GM23338 (cell line): ENCODE results near the gene CRYL1. TPM values are rescaled to one million over a fixed set of nuclear protein-coding genes. Genes with fewer than 3 reads are reported as not detected.

Experiments used
- ATAC-seq: fragments of 200-7000 bp; cut with Tn5 transposase; 3 replicates; pipeline ENCODE4 v1.9.1; 2020
- DNase-seq: peaks from one replicate; pipeline ENCODE4 v3.0.0-alpha.2; 2015; ENCODE audit warnings: low spot score
- H2AFZ ChIP-seq: fragments of 200-600 bp; sonication (generic); 2 replicates; pipeline ENCODE4 v1.8.0; 2016; ENCODE audit warnings: antibody characterized with exemption, mild to moderate bottlenecking, moderate library complexity
- H3F3A ChIP-seq: fragments of 200-600 bp; sonication (generic); replicated peaks from 2 replicates; pipeline ENCODE4 v1.8.0; 2017; ENCODE audit warnings: antibody characterized with exemption, mixed run types, low read depth
- H3K27ac ChIP-seq: fragments of 200-600 bp; sonication (generic); 2 replicates; pipeline ENCODE4 v1.6.1; 2016; ENCODE audit warnings: low read depth
- H3K27me3 ChIP-seq: fragments of 200-600 bp; sonication (generic); 2 replicates; pipeline ENCODE4 v1.8.0; 2016; ENCODE audit warnings: mild to moderate bottlenecking, mixed run types, moderate library complexity; ENCODE audit not compliant: insufficient read depth
- H3K36me3 ChIP-seq: fragments of 200-600 bp; sonication (generic); 2 replicates; pipeline ENCODE4 v1.8.0; 2016; ENCODE audit warnings: mild to moderate bottlenecking; ENCODE audit not compliant: insufficient read depth
- H3K4me1 ChIP-seq: fragments of 200-600 bp; sonication (generic); 2 replicates; pipeline ENCODE4 v1.8.0; 2016; ENCODE audit warnings: mild to moderate bottlenecking, moderate library complexity; ENCODE audit not compliant: insufficient read depth
- H3K4me2 ChIP-seq: fragments of 200-600 bp; sonication (generic); 2 replicates; pipeline ENCODE4 v1.7.1; 2017; ENCODE audit warnings: mixed run types
- H3K4me3 ChIP-seq: fragments of 200-600 bp; sonication (generic); 2 replicates; pipeline ENCODE4 v1.6.1; 2016; ENCODE audit warnings: mixed run types
- H3K79me2 ChIP-seq: fragments of 200-600 bp; sonication (generic); replicated peaks from 2 replicates; pipeline ENCODE4 v1.8.0; 2017; ENCODE audit warnings: mild to moderate bottlenecking; ENCODE audit not compliant: insufficient read depth
- H3K9me2 ChIP-seq: fragments of 200-600 bp; sonication (generic); 2 replicates; pipeline ENCODE4 v1.8.0; 2017; ENCODE audit not compliant: insufficient read depth
- H4K20me1 ChIP-seq: fragments of 200-600 bp; sonication (generic); replicated peaks from 2 replicates; pipeline ENCODE4 v1.8.0; 2017; ENCODE audit warnings: mild to moderate bottlenecking; ENCODE audit not compliant: insufficient read depth
- H3K27ac Mint-ChIP-seq: 2 replicates; pipeline ENCODE4 v1.8.0; 2020; ENCODE audit warnings: inconsistent platforms, mild to moderate bottlenecking, moderate library complexity, mixed read lengths
- H3K27me3 Mint-ChIP-seq: 3 replicates; pipeline ENCODE4 v1.8.0; 2022; ENCODE audit warnings: low read depth, mild to moderate bottlenecking, moderate library complexity, mixed read lengths, inconsistent platforms; ENCODE audit not compliant: insufficient read depth, poor library complexity
- H3K36me3 Mint-ChIP-seq: 3 replicates; pipeline ENCODE4 v1.8.0; 2021; ENCODE audit warnings: low read depth, mild to moderate bottlenecking, inconsistent platforms, moderate library complexity, mixed read lengths
- H3K4me1 Mint-ChIP-seq: 3 replicates; pipeline ENCODE4 v1.8.0; 2020; ENCODE audit warnings: mild to moderate bottlenecking, inconsistent platforms, mixed read lengths
- H3K4me3 Mint-ChIP-seq: 3 replicates; pipeline ENCODE4 v1.8.0; 2021; ENCODE audit warnings: moderate library complexity, mild to moderate bottlenecking, inconsistent platforms, mixed read lengths
- H3K9me3 Mint-ChIP-seq: 3 replicates; pipeline ENCODE4 v1.8.0; 2020; ENCODE audit warnings: moderate library complexity, mild to moderate bottlenecking, inconsistent platforms, mixed read lengths
- CREB1 ChIP-seq: fragments of 250-450 bp; sonication (Bioruptor Pico); IDR thresholded peaks from 2 replicates; pipeline ENCODE4 v1.5.0; 2020; ENCODE audit warnings: low read depth, mild to moderate bottlenecking, moderate library complexity
- EZH2phosphoT487 ChIP-seq: fragments of 200-600 bp; sonication (generic); IDR thresholded peaks from one replicate; pipeline ENCODE4 v1.8.1; 2018; ENCODE audit warnings: antibody characterized with exemption; ENCODE audit not compliant: unreplicated experiment
- JUNB ChIP-seq: IDR thresholded peaks from one replicate; pipeline ENCODE4 v1.6.1; 2016; ENCODE audit warnings: antibody characterized with exemption; ENCODE audit not compliant: unreplicated experiment
- POLR2AphosphoS5 ChIP-seq: IDR thresholded peaks from 2 replicates; pipeline ENCODE4 v1.6.1; 2016; ENCODE audit warnings: antibody characterized with exemption, low read depth
- STAT1 ChIP-seq: IDR thresholded peaks from one replicate; pipeline ENCODE4 v1.6.1; 2016; ENCODE audit warnings: antibody characterized with exemption; ENCODE audit not compliant: unreplicated experiment
- ZNF114 ChIP-seq: fragments of 250-450 bp; sonication (Bioruptor Pico); IDR thresholded peaks from 2 replicates; pipeline ENCODE4 v1.5.0; 2020; ENCODE audit warnings: mild to moderate bottlenecking, moderate library complexity
- ZNF331 ChIP-seq: fragments of 250-450 bp; sonication (Bioruptor Pico); IDR thresholded peaks from 2 replicates; pipeline ENCODE4 v1.5.0; 2020; ENCODE audit warnings: low read depth, mild to moderate bottlenecking, moderate library complexity
- polyA plus RNA-seq: library from polyadenylated mRNA; unstranded; fragments of >200 nt; fragmentation: Nextera tagmentation; extraction: Ambion mirVana; gene quantifications from 2 replicates; pipeline ENCODE4 v1.2.1, GENCODE V29; 2016
- total RNA-seq: library from RNA; depleted of rRNA; stranded (reverse); fragments of >200 nt; shearing (Covaris generic); gene quantifications from 2 replicates; pipeline ENCODE4 v1.2.3, GENCODE V29; 2014
- TF ChIP-seq, protein P1 (sequence below): fragments of 250-450 bp; sonication (Bioruptor Pico); IDR thresholded peaks from 2 replicates; pipeline ENCODE4 v1.5.0; 2020; ENCODE audit warnings: mild to moderate bottlenecking, moderate library complexity
- TF ChIP-seq, protein P2 (sequence below): IDR thresholded peaks from one replicate; pipeline ENCODE4 v1.6.1; 2018; ENCODE audit warnings: antibody characterized with exemption; ENCODE audit not compliant: unreplicated experiment

Gene CRYL1
- total and polyA plus RNA-seq, 2 experiments from 2014 or later, result 2.2 to 2.6 TPM

DNA sequence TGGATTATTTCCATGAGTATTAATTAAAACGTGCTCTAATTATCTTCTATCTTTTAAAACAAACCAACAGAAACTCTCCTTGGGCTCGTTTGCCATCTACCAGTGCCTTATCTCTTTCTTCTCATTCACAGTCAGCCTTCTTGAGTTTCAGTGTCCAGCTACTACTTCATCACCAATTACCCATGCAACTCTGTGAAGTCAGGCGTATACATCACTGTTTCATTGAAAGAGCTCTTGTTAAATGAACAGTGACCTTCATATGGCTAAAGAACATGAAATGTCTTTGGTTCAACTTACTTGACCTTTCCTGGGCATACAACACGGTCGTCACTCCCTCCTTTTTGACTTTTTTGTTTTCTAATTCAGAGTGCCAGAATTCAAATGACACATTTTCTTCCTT is 36.1 kb upstream of the CRYL1 start:
- H3K36me3 ChIP-seq, result no peaks in the 10 kb centered on the region; the same call in 1 of the 2 replicates
- H3K9me3 Mint-ChIP-seq, result peaks cover 31% of the 10 kb centered on the region
- H3K79me2 ChIP-seq, result no peaks in the 10 kb centered on the region
- H3K4me2 ChIP-seq, result no peak overlapping the region
- no peak overlapping the region for H3K27ac ChIP-seq
- peaks cover 5% of the 10 kb centered on the region for H3K27me3 Mint-ChIP-seq
- TF ChIP-seq STAT1 (no peak), ZNF331 (CRISPR knock-in tag) (no peak), EZH2phosphoT487 (no peak), ZNF114 (CRISPR knock-in tag) (no peak), CREB1 (no peak), POLR2AphosphoS5 (no peak), JUNB (no peak)
- TF ChIP-seq, protein P1, sequence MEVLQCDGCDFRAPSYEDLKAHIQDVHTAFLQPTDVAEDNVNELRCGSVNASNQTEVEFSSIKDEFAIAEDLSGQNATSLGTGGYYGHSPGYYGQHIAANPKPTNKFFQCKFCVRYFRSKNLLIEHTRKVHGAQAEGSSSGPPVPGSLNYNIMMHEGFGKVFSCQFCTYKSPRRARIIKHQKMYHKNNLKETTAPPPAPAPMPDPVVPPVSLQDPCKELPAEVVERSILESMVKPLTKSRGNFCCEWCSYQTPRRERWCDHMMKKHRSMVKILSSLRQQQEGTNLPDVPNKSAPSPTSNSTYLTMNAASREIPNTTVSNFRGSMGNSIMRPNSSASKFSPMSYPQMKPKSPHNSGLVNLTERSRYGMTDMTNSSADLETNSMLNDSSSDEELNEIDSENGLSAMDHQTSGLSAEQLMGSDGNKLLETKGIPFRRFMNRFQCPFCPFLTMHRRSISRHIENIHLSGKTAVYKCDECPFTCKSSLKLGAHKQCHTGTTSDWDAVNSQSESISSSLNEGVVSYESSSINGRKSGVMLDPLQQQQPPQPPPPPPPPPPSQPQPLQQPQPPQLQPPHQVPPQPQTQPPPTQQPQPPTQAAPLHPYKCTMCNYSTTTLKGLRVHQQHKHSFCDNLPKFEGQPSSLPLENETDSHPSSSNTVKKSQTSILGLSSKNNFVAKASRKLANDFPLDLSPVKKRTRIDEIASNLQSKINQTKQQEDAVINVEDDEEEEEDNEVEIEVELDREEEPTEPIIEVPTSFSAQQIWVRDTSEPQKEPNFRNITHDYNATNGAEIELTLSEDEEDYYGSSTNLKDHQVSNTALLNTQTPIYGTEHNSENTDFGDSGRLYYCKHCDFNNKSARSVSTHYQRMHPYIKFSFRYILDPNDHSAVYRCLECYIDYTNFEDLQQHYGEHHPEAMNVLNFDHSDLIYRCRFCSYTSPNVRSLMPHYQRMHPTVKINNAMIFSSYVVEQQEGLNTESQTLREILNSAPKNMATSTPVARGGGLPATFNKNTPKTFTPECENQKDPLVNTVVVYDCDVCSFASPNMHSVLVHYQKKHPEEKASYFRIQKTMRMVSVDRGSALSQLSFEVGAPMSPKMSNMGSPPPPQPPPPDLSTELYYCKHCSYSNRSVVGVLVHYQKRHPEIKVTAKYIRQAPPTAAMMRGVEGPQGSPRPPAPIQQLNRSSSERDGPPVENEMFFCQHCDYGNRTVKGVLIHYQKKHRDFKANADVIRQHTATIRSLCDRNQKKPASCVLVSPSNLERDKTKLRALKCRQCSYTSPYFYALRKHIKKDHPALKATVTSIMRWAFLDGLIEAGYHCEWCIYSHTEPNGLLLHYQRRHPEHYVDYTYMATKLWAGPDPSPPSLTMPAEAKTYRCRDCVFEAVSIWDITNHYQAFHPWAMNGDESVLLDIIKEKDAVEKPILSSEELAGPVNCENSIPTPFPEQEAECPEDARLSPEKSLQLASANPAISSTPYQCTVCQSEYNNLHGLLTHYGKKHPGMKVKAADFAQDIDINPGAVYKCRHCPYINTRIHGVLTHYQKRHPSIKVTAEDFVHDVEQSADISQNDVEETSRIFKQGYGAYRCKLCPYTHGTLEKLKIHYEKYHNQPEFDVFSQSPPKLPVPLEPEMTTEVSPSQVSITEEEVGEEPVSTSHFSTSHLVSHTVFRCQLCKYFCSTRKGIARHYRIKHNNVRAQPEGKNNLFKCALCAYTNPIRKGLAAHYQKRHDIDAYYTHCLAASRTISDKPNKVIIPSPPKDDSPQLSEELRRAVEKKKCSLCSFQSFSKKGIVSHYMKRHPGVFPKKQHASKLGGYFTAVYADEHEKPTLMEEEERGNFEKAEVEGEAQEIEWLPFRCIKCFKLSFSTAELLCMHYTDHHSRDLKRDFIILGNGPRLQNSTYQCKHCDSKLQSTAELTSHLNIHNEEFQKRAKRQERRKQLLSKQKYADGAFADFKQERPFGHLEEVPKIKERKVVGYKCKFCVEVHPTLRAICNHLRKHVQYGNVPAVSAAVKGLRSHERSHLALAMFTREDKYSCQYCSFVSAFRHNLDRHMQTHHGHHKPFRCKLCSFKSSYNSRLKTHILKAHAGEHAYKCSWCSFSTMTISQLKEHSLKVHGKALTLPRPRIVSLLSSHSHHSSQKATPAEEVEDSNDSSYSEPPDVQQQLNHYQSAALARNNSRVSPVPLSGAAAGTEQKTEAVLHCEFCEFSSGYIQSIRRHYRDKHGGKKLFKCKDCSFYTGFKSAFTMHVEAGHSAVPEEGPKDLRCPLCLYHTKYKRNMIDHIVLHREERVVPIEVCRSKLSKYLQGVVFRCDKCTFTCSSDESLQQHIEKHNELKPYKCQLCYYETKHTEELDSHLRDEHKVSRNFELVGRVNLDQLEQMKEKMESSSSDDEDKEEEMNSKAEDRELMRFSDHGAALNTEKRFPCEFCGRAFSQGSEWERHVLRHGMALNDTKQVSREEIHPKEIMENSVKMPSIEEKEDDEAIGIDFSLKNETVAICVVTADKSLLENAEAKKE (CRISPR knock-in tag), result no peak
- TF ChIP-seq, protein P2, sequence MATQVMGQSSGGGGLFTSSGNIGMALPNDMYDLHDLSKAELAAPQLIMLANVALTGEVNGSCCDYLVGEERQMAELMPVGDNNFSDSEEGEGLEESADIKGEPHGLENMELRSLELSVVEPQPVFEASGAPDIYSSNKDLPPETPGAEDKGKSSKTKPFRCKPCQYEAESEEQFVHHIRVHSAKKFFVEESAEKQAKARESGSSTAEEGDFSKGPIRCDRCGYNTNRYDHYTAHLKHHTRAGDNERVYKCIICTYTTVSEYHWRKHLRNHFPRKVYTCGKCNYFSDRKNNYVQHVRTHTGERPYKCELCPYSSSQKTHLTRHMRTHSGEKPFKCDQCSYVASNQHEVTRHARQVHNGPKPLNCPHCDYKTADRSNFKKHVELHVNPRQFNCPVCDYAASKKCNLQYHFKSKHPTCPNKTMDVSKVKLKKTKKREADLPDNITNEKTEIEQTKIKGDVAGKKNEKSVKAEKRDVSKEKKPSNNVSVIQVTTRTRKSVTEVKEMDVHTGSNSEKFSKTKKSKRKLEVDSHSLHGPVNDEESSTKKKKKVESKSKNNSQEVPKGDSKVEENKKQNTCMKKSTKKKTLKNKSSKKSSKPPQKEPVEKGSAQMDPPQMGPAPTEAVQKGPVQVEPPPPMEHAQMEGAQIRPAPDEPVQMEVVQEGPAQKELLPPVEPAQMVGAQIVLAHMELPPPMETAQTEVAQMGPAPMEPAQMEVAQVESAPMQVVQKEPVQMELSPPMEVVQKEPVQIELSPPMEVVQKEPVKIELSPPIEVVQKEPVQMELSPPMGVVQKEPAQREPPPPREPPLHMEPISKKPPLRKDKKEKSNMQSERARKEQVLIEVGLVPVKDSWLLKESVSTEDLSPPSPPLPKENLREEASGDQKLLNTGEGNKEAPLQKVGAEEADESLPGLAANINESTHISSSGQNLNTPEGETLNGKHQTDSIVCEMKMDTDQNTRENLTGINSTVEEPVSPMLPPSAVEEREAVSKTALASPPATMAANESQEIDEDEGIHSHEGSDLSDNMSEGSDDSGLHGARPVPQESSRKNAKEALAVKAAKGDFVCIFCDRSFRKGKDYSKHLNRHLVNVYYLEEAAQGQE, result no peak
- DNase-seq, result no peak
- no peak overlapping the region for H3K4me3 ChIP-seq
- no peaks in the 10 kb centered on the region for H3K4me1 ChIP-seq
- H3K9me2 ChIP-seq, result no peaks in the 10 kb centered on the region; the same call in 1 of the 2 replicates
- peaks cover 26% of the 10 kb centered on the region for H3K36me3 Mint-ChIP-seq
- H3K4me3 Mint-ChIP-seq, result no peak overlapping the region
- H3F3A ChIP-seq, result no peaks in the 10 kb centered on the region
- no peak overlapping the region for H2AFZ ChIP-seq
- no peaks in the 10 kb centered on the region for H3K27me3 ChIP-seq
- H3K4me1 Mint-ChIP-seq, result no peaks in the 10 kb centered on the region
- H4K20me1 ChIP-seq, result no peaks in the 10 kb centered on the region
- no peak for ATAC-seq
- H3K27ac Mint-ChIP-seq, result no peak overlapping the region
